ENCODE measurements around the gene MELTF.

MELTF gene

GRCh38 chr3:196962108-196962929 is 67.3 kb downstream of the MELTF start:
- in situ Hi-C loops (cut with MboI; ENCODE audit: low pct_unique_long_range_greater_than_20kb, low sequenced_read_pairs): no loop called here
- no peak for DNase-seq

- DNase-seq: no peak
- in situ Hi-C loops (cut with MboI; ENCODE audit: low pct_unique_long_range_greater_than_20kb, low sequenced_read_pairs): no loop called here
Measured at GRCh38 chr3:196954832-196955231, 74.8 kb downstream of the MELTF start.

Data from KBM-7 (cell line).